Measurements from ENCODE around the gene SPDYE17. TPM values are rescaled to one million over a fixed set of nuclear protein-coding genes. Genes with fewer than 3 reads are reported as not detected.
"Not testable (repeated sequence)": the region's sequence is repeated elsewhere in the genome, so short reads cannot be mapped to it uniquely, and the experiment has no call there.

Gene SPDYE17
- total RNA-seq, 1 donor from 2014 or later = not detected

- DNase-seq (ENCODE audit: low read depth in 2 of 2) = peak in 1 of 2 donors; percentile 13
Measured at GRCh38 chr7:76998764-76999450, 33.3 kb downstream of the SPDYE17 start.

GRCh38 chr7:76998285-76998589 is 33.9 kb downstream of the SPDYE17 start:
- DNase-seq (ENCODE audit: low read depth in 2 of 2) = no peak

- DNase-seq (ENCODE audit: low read depth in 2 of 2) = peak in 1 of 2 donors; percentile 6
Measured at GRCh38 chr7:76997381-76998284, 34.5 kb downstream of the SPDYE17 start.

GRCh38 chr7:76996932-76997331 is 35.2 kb downstream of the SPDYE17 start:
- DNase-seq (ENCODE audit: low read depth in 2 of 2) = not testable (repeated sequence)

GRCh38 chr7:76994286-76994685 is 37.9 kb downstream of the SPDYE17 start:
- DNase-seq (ENCODE audit: low read depth in 2 of 2) = not testable (repeated sequence)

GRCh38 chr7:76993831-76994230 is 38.3 kb downstream of the SPDYE17 start:
- not testable (repeated sequence) for DNase-seq (ENCODE audit: low read depth in 2 of 2)

GRCh38 chr7:76992871-76993270 is 39.3 kb downstream of the SPDYE17 start:
- DNase-seq (ENCODE audit: low read depth in 2 of 2) = not testable (repeated sequence)

- not testable (repeated sequence) for DNase-seq (ENCODE audit: low read depth in 2 of 2)
Measured at GRCh38 chr7:76992204-76992603, 40.0 kb downstream of the SPDYE17 start.

GRCh38 chr7:76990202-76990601 is 42.0 kb downstream of the SPDYE17 start:
- DNase-seq (ENCODE audit: low read depth in 2 of 2) = not testable (repeated sequence)

- DNase-seq (ENCODE audit: low read depth in 2 of 2) = not testable (repeated sequence)
Measured at GRCh38 chr7:76985924-76986717, 46.0 kb downstream of the SPDYE17 start.

GRCh38 chr7:76984784-76985136 is 47.4 kb downstream of the SPDYE17 start:
- DNase-seq (ENCODE audit: low read depth in 2 of 2) = not testable (repeated sequence)

GRCh38 chr7:76983937-76984783 is 48.0 kb downstream of the SPDYE17 start:
- not testable (repeated sequence) for DNase-seq (ENCODE audit: low read depth in 2 of 2)

- DNase-seq (ENCODE audit: low read depth in 2 of 2) = not testable (repeated sequence)
Measured at GRCh38 chr7:76983333-76983732, 48.8 kb downstream of the SPDYE17 start.

- DNase-seq (ENCODE audit: low read depth in 2 of 2) = not testable (repeated sequence)
Measured at GRCh38 chr7:76982501-76982900, 49.7 kb downstream of the SPDYE17 start.

- not testable (repeated sequence) for DNase-seq (ENCODE audit: low read depth in 2 of 2)
Measured at GRCh38 chr7:76981187-76981970, 50.8 kb downstream of the SPDYE17 start.

GRCh38 chr7:76980576-76980975 is 51.6 kb downstream of the SPDYE17 start:
- DNase-seq (ENCODE audit: low read depth in 2 of 2) = not testable (repeated sequence)

- DNase-seq (ENCODE audit: low read depth in 2 of 2) = not testable (repeated sequence)
Measured at GRCh38 chr7:76977761-76978367, 54.3 kb downstream of the SPDYE17 start.

- DNase-seq (ENCODE audit: low read depth in 2 of 2) = not testable (repeated sequence)
Measured at GRCh38 chr7:76974793-76975579, 57.2 kb downstream of the SPDYE17 start.

GRCh38 chr7:76974336-76974735 is 57.8 kb downstream of the SPDYE17 start:
- DNase-seq (ENCODE audit: low read depth in 2 of 2) = not testable (repeated sequence)

Measured in dermis microvascular lymphatic vessel endothelial cell (primary cell).